ENCODE data around the gene SYNGR3.

The SYNGR3 gene

DNA sequence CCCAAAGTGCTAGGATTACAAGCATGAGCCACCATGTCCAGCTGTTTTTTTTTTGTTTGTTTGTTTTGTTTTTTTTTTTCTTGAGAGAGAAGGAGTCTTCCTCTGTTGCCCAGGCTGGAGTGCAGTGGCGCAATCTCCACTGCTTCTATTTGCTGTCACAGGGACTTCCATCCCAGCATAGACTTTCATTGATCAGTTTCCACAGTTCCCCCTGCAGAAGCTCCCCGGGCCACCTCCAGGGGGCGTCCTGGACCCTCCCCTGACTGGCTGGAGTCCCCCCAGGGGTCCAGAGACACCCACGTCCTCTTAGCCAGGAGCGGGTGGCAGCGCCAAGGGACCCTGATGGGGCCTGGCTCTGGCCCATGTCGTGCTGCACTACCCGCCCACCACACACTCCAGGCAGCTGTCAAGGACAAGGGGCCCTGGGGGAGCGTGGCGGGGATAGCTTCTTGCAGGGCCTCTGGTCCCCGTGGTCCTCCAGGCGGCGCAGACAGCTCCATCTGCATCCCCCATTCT is 26.7 kb downstream of the SYNGR3 start:
- Histone ChIP-seq H3K27ac (no peak overlapping the region), H3K4me3 (no peak overlapping the region)
- no peak for DNase-seq (ENCODE audit: low spot score)
- TF ChIP-seq, protein P1, sequence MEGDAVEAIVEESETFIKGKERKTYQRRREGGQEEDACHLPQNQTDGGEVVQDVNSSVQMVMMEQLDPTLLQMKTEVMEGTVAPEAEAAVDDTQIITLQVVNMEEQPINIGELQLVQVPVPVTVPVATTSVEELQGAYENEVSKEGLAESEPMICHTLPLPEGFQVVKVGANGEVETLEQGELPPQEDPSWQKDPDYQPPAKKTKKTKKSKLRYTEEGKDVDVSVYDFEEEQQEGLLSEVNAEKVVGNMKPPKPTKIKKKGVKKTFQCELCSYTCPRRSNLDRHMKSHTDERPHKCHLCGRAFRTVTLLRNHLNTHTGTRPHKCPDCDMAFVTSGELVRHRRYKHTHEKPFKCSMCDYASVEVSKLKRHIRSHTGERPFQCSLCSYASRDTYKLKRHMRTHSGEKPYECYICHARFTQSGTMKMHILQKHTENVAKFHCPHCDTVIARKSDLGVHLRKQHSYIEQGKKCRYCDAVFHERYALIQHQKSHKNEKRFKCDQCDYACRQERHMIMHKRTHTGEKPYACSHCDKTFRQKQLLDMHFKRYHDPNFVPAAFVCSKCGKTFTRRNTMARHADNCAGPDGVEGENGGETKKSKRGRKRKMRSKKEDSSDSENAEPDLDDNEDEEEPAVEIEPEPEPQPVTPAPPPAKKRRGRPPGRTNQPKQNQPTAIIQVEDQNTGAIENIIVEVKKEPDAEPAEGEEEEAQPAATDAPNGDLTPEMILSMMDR (IDR thresholded peaks at IDR 0.05), result no peak

DNA sequence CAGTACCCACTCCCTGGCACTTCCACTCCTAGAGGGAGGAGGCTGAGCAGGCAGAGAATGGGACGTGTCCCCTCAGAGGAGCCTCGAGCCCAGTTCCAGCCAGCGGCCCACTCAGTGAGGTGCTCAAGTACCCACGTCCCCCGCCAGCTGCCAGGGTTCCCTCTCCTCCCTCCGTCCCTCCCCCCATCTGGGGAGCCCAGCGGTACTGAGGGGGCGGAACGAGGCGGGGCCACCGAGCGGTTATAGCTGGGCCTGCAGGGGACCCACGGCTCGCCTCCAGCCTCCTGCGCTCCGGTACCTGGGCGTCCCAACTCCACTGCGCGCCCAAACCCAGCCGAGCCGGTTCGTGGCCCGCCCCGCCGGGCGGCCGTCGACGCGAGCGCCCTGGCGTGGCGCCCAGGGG is 29.7 kb downstream of the SYNGR3 start, which contains the start of gene NPW:
TSS of gene NPW (plus strand) at position 268 of the 403 bp plus-strand sequence.
- TF ChIP-seq, protein P1 (IDR thresholded peaks at IDR 0.05), result no peak
- H3K4me3 ChIP-seq, result peak within 1 kb of the TSS; percentile 38
- DNase-seq (ENCODE audit: low spot score), result no peak
- H3K27ac ChIP-seq, result no peak within 1 kb of the TSS

DNA sequence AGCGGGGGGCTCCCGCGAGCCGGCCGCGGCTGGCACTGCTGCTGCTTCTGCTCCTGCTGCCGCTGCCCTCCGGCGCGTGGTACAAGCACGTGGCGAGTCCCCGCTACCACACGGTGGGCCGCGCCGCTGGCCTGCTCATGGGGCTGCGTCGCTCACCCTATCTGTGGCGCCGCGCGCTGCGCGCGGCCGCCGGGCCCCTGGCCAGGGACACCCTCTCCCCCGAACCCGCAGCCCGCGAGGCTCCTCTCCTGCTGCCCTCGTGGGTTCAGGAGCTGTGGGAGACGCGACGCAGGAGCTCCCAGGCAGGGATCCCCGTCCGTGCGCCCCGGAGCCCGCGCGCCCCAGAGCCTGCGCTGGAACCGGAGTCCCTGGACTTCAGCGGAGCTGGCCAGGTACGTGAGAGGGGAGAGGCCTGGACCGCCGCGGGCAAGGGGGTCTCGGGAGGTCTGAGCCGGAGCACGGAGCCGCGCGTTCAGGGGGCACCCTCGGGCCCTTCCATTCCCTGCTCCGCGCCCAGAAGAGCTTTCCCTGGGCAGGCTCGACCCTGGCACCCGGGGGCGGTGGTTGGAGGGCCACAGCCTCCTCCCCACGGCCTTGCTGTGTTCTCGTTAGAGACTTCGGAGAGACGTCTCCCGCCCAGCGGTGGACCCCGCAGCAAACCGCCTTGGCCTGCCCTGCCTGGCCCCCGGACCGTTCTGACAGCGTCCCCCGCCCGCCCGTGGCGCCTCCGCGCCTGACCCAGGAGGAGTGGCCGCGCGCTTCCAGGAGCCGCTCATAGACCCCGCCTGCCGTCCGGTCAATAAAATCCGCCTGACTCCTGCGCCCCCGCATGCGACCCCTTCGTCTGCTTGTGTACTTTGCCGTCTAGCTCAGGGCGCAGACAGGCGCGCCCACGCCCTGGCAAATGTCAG is 30.4 kb downstream of the SYNGR3 start:
- H3K4me3 ChIP-seq, result peak overlapping the region; percentile 38
- TF ChIP-seq, protein P1 (IDR thresholded peaks at IDR 0.05), result no peak
- DNase-seq (ENCODE audit: low spot score), result no peak
- no peak overlapping the region for H3K27ac ChIP-seq

DNA sequence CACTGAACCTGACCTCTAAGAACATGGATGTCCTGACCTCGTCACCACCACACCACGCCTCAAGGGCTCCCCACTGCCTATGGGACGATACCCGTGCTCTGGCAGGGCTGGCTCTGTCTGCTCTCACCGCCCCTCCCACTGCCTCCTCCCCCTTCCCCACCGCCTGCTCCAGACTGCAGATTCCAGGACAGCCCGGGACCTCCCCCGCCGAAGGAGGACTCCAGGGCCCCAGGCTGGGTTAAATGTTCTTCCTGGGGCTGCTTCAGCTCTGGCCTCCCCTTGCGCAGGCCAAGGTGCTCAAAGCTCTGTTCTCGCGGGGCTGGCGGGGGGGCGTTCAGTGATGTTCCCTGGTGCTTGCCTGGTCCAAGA is 32.9 kb downstream of the SYNGR3 start:
- peak overlapping the region; percentile 67 for H3K4me3 ChIP-seq
- H3K27ac ChIP-seq, result no peak overlapping the region
- no peak for DNase-seq (ENCODE audit: low spot score)
- TF ChIP-seq, protein P1 (IDR thresholded peaks at IDR 0.05), result no peak

DNA sequence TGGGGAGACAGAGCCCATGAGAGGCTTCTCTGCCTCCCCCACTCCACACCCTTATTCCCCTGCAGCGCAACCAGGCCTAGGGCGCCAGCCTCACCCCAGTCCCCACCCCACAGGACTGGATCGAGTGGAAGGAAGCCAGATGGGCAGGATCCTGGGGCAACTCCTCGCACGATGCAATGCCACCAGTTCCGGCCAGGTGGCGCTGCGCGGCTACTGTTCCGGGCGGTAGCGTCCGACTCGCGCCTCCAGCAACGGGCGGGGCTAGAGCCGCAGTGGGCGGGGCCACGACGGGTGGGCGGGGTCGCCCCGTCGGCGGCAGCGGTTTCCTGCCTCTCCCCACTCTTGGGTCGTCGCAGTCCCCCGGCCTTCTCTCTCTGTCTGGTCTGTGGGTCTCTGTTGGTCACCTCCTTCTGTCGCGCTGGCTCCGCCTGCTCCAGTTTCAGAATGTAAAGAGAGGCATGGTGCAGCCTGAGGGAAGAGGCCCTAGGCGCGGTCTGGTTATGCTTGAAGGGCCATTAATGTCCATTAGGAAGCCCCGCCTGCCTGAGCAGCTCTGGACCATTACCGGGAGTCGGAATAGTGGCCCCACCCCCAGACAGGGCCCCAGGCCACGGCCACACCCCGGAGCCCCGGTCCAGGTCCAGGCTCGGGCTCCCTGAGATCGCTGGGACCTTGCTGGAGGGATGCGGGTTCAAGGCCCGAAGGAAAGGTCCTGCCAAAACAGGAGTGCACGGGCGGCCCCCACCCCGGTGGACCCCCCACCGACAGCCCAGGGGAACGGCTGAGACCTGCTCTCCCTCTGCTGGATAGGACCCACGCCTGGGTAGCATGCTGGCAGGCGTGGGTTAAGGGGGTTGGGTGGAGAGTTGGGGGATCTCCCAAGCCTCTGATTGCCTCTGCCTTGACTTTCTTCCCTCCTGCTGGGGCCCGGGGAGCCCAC is 33.6 kb downstream of the SYNGR3 start:
- DNase-seq (ENCODE audit: low spot score), result peak; percentile 92
- TF ChIP-seq, protein P1 (IDR thresholded peaks at IDR 0.05), result peak; percentile 90
- H3K27ac ChIP-seq, result peak overlapping the region in 1 of 2 donors; percentile 75
- H3K4me3 ChIP-seq, result peak overlapping the region; percentile 67

DNA sequence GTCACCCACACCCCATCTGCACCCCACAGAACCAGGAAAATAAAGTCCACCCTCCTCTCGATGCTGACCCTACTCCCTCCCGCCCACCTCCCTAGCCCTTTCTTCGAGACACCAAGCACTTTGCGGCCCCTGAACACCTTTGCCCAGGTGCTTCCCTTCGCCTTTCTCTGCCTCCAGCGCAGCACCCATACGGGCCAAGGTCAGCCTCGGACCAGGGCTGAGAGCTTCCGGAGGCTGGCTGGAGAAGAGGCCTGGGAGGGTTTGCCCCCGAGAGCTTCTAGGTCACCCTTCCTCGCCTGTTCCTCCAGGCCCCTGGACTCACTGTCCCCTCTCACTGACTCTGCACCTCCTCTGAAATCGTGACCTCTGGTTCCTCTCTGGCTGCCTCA is 34.3 kb downstream of the SYNGR3 start:
- TF ChIP-seq, protein P1 (IDR thresholded peaks at IDR 0.05), result no peak
- no peak for DNase-seq (ENCODE audit: low spot score)
- Histone ChIP-seq H3K27ac (peak overlapping the region in 1 of 2 donors; percentile 75), H3K4me3 (peak overlapping the region; percentile 67)

All from coronary artery (tissue), 2 donors.